Natural killer cell treated with Interleukin-12 subunit alpha and Interleukin-12 subunit beta and Interleukin-15 and Interleukin-18, amount 100 ng/mL, for 72 hours (primary cell): ENCODE results near the gene DDC. TPM values are rescaled to one million over a fixed set of nuclear protein-coding genes. Genes with fewer than 3 reads are reported as not detected.

Experiments
- ATAC-seq, 2 donors: fragments of 150-1000 bp; cut with Tn5 transposase in 1 of 2; sonication (Bioruptor Pico), chemical (Tn5 transposase) in 1 of 2; 2 replicates each; pipeline ENCODE4 v1.10.0; 2021
- DNase-seq: peaks from one replicate; pipeline ENCODE4 v3.0.0; 2022; ENCODE audit warnings: low spot score
- H3K27ac Mint-ChIP-seq, 2 donors: 1 replicate in 1 of 2; 2 replicates in 1 of 2; pipeline ENCODE4 v1.8.0; 2022; ENCODE audit warnings: mixed read lengths in 2 of 2, mild to moderate bottlenecking in 1 of 2, moderate library complexity in 1 of 2
- H3K27me3 Mint-ChIP-seq, 2 donors: 1 replicate in 1 of 2; 2 replicates in 1 of 2; pipeline ENCODE4 v1.8.0; 2022; ENCODE audit warnings: mixed read lengths in 2 of 2
- H3K36me3 Mint-ChIP-seq: one replicate; pipeline ENCODE4 v1.8.0; 2022; ENCODE audit warnings: mixed read lengths
- H3K4me1 Mint-ChIP-seq, 2 donors: 1 replicate in 1 of 2; 2 replicates in 1 of 2; pipeline ENCODE4 v1.8.0; 2022; ENCODE audit warnings: low read depth in 2 of 2, mixed read lengths in 2 of 2, mild to moderate bottlenecking in 1 of 2
- H3K4me3 Mint-ChIP-seq: one replicate; pipeline ENCODE4 v1.8.0; 2022; ENCODE audit warnings: mixed read lengths
- H3K9me3 Mint-ChIP-seq: 2 replicates; pipeline ENCODE4 v1.8.0; 2022; ENCODE audit warnings: mixed read lengths
- total RNA-seq, 2 donors: library from RNA; stranded (reverse); gene quantifications; one replicate each; pipeline ENCODE4 v1.2.3, GENCODE V29; 2022

The DDC gene
- total RNA-seq, 2 donors from 2014 or later, result not detected

GRCh38 chr7:50454968-50455367 lies 110.2 kb downstream of the DDC start:
- H3K36me3 Mint-ChIP-seq, result no peaks in the 10 kb centered on the region
- DNase-seq, result no peak
- H3K4me1 Mint-ChIP-seq, result peaks cover 3 to 5% of the 10 kb centered on the region in 2 donors
- H3K27ac Mint-ChIP-seq, result no peak overlapping the region
- no peak overlapping the region for H3K4me3 Mint-ChIP-seq
- ATAC-seq, result no peak
- no peaks in the 10 kb centered on the region for H3K9me3 Mint-ChIP-seq
- peaks cover 20 to 23% of the 10 kb centered on the region in 2 donors for H3K27me3 Mint-ChIP-seq

DNA sequence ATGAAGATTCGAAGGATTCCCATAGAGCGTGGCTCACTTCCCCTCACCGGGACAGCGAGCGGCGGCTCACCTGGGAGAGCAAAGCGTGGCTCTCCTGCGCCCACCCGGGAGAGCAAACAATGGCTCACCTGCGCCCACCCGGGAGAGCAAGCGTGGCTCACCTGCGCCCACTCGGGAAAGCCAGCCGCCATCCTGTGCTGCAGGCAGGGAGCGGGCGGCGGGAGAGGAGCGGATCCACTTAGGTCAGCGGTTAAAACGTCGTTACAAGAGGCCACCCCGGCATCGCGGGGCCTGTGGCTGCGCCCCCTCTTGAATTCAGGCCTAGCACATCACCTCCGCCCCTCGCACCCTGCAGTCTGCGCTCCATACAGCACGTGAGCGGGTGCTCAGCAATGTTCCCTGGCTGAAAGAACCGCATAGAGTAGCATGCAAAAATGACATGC lies 114.6 kb downstream of the DDC start:
- DNase-seq (no peak), ATAC-seq (peak; percentile 7 to 9)
- H3K4me1 Mint-ChIP-seq, result peaks cover 10 to 25% of the 10 kb centered on the region in 2 donors
- H3K36me3 Mint-ChIP-seq, result peaks cover 15% of the 10 kb centered on the region
- no peaks in the 10 kb centered on the region for H3K9me3 Mint-ChIP-seq
- H3K4me3 Mint-ChIP-seq, result peak overlapping the region; percentile 69
- peak overlapping the region; percentile 32 to 49 for H3K27ac Mint-ChIP-seq
- H3K27me3 Mint-ChIP-seq, result peaks cover 10 to 11% of the 10 kb centered on the region in 2 donors

DNA sequence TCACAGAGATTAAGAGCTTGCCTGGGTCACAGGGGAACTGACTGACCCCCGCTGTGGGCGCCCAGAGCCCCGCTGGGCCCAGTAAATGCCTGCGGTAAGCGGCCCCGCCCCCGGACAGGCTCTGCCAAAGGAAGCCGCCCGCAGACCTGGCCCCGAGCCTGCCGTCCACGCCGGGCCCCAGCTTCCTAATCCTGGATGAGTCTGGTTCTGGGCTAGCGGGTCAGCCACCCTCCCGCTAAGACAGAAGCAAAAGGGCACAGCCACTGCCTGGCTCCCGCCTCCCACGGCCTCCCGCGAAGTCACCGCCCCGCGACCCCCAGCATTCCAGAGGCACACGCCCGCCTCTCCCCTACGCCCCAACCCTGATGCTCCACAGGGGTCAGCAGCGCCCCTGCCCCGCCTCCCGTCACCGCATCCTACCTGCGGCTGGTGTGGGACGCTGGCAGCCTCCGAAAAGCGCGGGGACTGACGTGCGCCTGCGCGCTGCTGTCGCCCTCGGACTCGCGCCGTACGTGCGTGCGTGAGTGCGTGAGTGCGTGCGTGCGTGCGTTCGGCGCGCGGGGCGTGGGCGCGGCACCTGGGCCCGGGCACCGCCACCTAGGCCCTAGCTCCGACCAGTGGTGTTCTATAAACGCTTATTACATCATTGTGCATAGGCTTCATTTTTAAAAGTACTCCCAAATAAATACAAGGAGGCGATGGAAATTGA lies 115.2 kb downstream of the DDC start, which contains the start of gene FIGNL1:
Gene FIGNL1, minus strand, starts transcription at position 470 of the 709 bp plus-strand sequence. CDS start 3,063 bp downstream, outside the sequence.
- DNase-seq, result peak; percentile 87
- peaks cover 7 to 8% of the 10 kb centered on the region in 2 donors for H3K27me3 Mint-ChIP-seq
- ATAC-seq, result peak; percentile 96 to 97
- peaks cover 10 to 25% of the 10 kb centered on the region in 2 donors for H3K4me1 Mint-ChIP-seq
- H3K36me3 Mint-ChIP-seq, result peaks cover 19% of the 10 kb centered on the region
- H3K4me3 Mint-ChIP-seq, result peak within 1 kb of the TSS; percentile 69
- peak within 1 kb of the TSS; percentile 32 to 49 for H3K27ac Mint-ChIP-seq
- no peaks in the 10 kb centered on the region for H3K9me3 Mint-ChIP-seq

- ATAC-seq (no peak), DNase-seq (no peak)
- H3K4me3 Mint-ChIP-seq, result peak overlapping the region; percentile 69
- peaks cover 19% of the 10 kb centered on the region for H3K36me3 Mint-ChIP-seq
- H3K9me3 Mint-ChIP-seq, result no peaks in the 10 kb centered on the region
- peaks cover 7 to 8% of the 10 kb centered on the region in 2 donors for H3K27me3 Mint-ChIP-seq
- peaks cover 10 to 25% of the 10 kb centered on the region in 2 donors for H3K4me1 Mint-ChIP-seq
- H3K27ac Mint-ChIP-seq, result peak overlapping the region; percentile 32 to 49
These were observed 115.7 kb downstream of the DDC start for GRCh38 chr7:50449501-50449880.

DNA sequence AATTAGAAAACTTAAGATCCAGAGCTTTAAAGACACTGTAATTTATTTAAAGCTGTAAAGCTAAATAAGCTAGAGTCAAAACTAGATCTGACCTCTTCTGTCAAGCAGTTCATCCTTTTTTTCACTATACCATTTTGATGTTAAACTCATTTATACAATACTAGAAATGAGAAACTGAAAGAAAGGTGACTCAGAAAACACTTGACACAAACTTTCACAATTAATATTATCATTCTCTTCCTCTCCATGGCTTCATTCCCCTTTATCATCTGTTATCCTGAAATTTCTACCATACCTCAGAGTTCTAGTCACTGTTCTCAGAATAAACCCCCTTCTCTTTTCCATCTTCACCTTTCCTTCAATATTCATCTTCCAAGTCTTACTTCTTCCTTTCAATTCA lies 116.4 kb downstream of the DDC start:
- peak overlapping the region; percentile 69 for H3K4me3 Mint-ChIP-seq
- H3K36me3 Mint-ChIP-seq, result peaks cover 19% of the 10 kb centered on the region
- peaks cover 7 to 8% of the 10 kb centered on the region in 2 donors for H3K27me3 Mint-ChIP-seq
- peak in 1 of 2 donors; percentile 10 for ATAC-seq
- DNase-seq, result no peak
- no peaks in the 10 kb centered on the region for H3K9me3 Mint-ChIP-seq
- H3K4me1 Mint-ChIP-seq, result peaks cover 10 to 31% of the 10 kb centered on the region in 2 donors
- peak overlapping the region; percentile 32 to 49 for H3K27ac Mint-ChIP-seq

DNA sequence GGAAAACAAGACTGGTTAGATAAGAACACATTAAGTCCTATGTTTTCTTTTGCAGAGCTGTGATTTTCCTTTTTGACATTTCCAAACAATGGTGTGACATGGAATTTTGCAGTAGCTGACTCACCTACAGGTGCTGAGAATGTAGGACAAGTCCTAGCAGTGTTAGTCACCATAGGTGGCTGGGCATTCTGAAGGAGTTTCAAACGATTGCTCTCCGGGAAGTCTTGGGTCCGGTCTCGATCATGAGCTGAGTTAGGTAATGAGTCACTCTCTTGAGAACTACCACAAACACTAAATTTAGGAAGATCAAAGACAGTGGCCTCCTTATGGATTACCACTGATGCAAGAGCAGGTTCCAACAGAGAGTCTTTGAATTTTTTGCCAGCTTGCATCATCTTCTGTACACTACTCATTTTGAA lies 118.7 kb downstream of the DDC start:
- peak in 1 of 2 donors; percentile 25 for ATAC-seq

GRCh38 chr7:50436133-50436806 lies 128.9 kb downstream of the DDC start:
- H3K4me3 Mint-ChIP-seq, result no peak overlapping the region
- no peaks in the 10 kb centered on the region for H3K9me3 Mint-ChIP-seq
- no peak overlapping the region for H3K27ac Mint-ChIP-seq
- DNase-seq (no peak), ATAC-seq (no peak)
- H3K36me3 Mint-ChIP-seq, result peaks cover 15% of the 10 kb centered on the region
- peaks cover 0 to 4% of the 10 kb centered on the region in 2 donors for H3K4me1 Mint-ChIP-seq
- no peaks in the 10 kb centered on the region for H3K27me3 Mint-ChIP-seq

More for the DNA sequence above, 118.7 kb downstream of the DDC start:
- Mint-ChIP-seq H3K27me3 (no peaks in the 10 kb centered on the region), H3K9me3 (no peaks in the 10 kb centered on the region), H3K36me3 (peaks cover 25% of the 10 kb centered on the region), H3K4me1 (peaks cover 10 to 32% of the 10 kb centered on the region in 2 donors), H3K4me3 (peak overlapping the region; percentile 43), H3K27ac (peak overlapping the region in 1 of 2 donors; percentile 4)
- no peak for DNase-seq

DNA sequence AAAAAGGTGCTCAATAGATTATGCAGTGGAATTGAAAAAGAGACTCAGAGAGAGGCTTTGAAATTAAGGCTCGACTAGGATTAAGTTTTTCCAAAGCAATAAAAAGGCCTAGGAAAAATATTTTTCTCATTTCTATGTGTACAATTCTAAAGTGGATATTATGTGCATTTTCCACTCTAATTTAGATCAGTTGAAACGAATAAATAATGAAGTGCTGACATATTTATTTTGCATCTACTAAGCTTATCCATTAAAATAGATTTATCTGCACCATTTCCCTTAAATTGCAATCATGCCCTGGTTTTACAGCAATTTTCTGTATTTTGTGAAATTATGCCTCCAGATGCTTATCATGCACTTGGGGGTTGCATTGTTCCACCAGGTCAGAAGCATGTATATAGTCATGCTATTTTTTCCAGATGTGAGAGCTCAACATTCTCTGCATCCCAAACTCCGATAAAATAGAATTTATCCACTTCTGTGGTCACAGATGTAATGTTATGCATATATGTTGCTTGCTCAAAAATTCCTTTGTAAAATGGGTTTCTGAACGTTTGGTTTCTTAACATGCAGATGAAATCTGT lies 133.4 kb downstream of the DDC start:
- H3K27me3 Mint-ChIP-seq, result no peaks in the 10 kb centered on the region
- no peak overlapping the region for H3K27ac Mint-ChIP-seq
- ATAC-seq (no peak), DNase-seq (no peak)
- no peak overlapping the region for H3K4me3 Mint-ChIP-seq
- H3K4me1 Mint-ChIP-seq, result peaks cover 0 to 2% of the 10 kb centered on the region in 2 donors
- H3K9me3 Mint-ChIP-seq, result no peaks in the 10 kb centered on the region
- H3K36me3 Mint-ChIP-seq, result no peaks in the 10 kb centered on the region

- ATAC-seq, result no peak
- Mint-ChIP-seq H3K9me3 (no peaks in the 10 kb centered on the region), H3K4me3 (no peak overlapping the region), H3K27me3 (no peaks in the 10 kb centered on the region), H3K36me3 (no peaks in the 10 kb centered on the region), H3K4me1 (no peaks in the 10 kb centered on the region), H3K27ac (no peak overlapping the region)
- no peak for DNase-seq
These were observed 133.9 kb downstream of the DDC start for GRCh38 chr7:50431316-50431715.

DNA sequence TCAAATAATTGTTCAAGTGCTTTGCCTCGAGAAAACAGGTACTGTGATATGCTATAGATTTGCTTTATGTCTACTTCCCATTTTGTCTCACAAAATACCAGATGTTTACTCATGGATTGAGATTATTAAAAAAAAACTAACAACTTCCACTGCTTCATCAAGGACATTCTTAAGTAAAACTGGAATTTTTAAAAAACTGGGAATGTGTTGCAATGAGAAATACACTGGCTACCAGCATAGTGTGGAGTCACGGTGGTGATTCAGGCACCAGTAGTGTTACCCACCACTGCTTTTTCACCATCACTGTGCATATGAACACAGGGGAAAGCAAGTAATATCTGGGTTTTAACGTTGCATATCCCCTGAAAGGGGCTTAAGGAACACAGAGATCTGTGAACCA lies 136.3 kb downstream of the DDC start:
- Mint-ChIP-seq H3K9me3 (no peaks in the 10 kb centered on the region), H3K4me1 (no peaks in the 10 kb centered on the region), H3K4me3 (no peak overlapping the region), H3K27ac (no peak overlapping the region), H3K36me3 (no peaks in the 10 kb centered on the region), H3K27me3 (no peaks in the 10 kb centered on the region)
- ATAC-seq (no peak), DNase-seq (no peak)

DNA sequence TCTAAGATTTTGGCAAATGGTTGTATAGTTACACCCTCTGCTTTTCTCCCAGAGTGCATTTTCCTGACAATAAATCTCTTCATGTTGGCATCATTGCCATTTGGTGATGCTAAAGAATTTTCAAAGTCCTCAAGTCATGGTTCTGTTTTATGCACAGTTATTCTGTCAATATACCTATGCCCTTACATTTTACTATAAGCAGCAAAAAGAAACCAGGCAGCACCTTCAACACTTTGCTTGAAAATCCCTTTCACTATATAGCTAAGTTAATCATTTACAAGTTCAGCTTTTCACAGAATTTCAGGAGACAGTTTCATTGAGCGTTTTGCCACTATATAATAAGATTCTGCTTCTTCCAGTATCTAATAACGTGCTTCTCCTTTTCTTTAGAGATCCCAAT lies 137.7 kb downstream of the DDC start:
- no peak overlapping the region for H3K27ac Mint-ChIP-seq
- H3K36me3 Mint-ChIP-seq, result no peaks in the 10 kb centered on the region
- no peaks in the 10 kb centered on the region for H3K9me3 Mint-ChIP-seq
- no peaks in the 10 kb centered on the region for H3K4me1 Mint-ChIP-seq
- no peak overlapping the region for H3K4me3 Mint-ChIP-seq
- DNase-seq (no peak), ATAC-seq (no peak)
- no peaks in the 10 kb centered on the region for H3K27me3 Mint-ChIP-seq

GRCh38 chr7:50426280-50427045 lies 138.7 kb downstream of the DDC start:
- DNase-seq, result no peak
- ATAC-seq, result no peak
- no peaks in the 10 kb centered on the region for H3K9me3 Mint-ChIP-seq
- H3K27me3 Mint-ChIP-seq, result no peaks in the 10 kb centered on the region
- H3K4me3 Mint-ChIP-seq, result no peak overlapping the region
- no peaks in the 10 kb centered on the region for H3K36me3 Mint-ChIP-seq
- H3K4me1 Mint-ChIP-seq, result no peaks in the 10 kb centered on the region
- no peak overlapping the region for H3K27ac Mint-ChIP-seq

- no peaks in the 10 kb centered on the region for H3K27me3 Mint-ChIP-seq
- no peaks in the 10 kb centered on the region for H3K9me3 Mint-ChIP-seq
- H3K27ac Mint-ChIP-seq, result no peak overlapping the region
- DNase-seq (no peak), ATAC-seq (no peak)
- no peaks in the 10 kb centered on the region for H3K4me1 Mint-ChIP-seq
- no peaks in the 10 kb centered on the region for H3K36me3 Mint-ChIP-seq
- H3K4me3 Mint-ChIP-seq, result no peak overlapping the region
These were observed 139.9 kb downstream of the DDC start for GRCh38 chr7:50425318-50425717.
